Right lobe of liver (tissue), 6 donors: ENCODE data around the gene ZXDC. TPM values are rescaled to one million over a fixed set of nuclear protein-coding genes. Genes with fewer than 3 reads are reported as not detected.
A peak's percentile ranks its signal among the peaks of the same experiment; 100 is the strongest.

Experiments used
- ATAC-seq, 4 donors: fragments of 200-7000 bp; cut with Tn5 transposase; one replicate each; pipeline ENCODE4 v1.9.1; 2020; ENCODE audit warnings: mild to moderate bottlenecking in 4 of 4, moderate library complexity in 4 of 4
- DNase-seq, 3 donors: peaks; one replicate each; pipeline ENCODE4 v3.0.0-alpha.2; 2020
- H3K27ac ChIP-seq, 3 donors: fragments of 200-600 bp; one replicate each; pipeline ENCODE4 v1.8.0; 2022
- H3K27me3 ChIP-seq, 2 donors: fragments of 200-600 bp; one replicate each; pipeline ENCODE4 v1.8.0; 2022
- H3K36me3 ChIP-seq, 4 donors: fragments of 200-600 bp; sonication (generic) in 1 of 4; one replicate each; pipeline versions ENCODE4 v1.5.1 to v1.8.0; 2017 to 2022; ENCODE audit warnings: control low read depth in 1 of 4
- H3K4me1 ChIP-seq, 4 donors: fragments of 200-600 bp; sonication (generic) in 1 of 4; one replicate each; pipeline versions ENCODE4 v1.5.1 to v1.8.0; 2017 to 2022; ENCODE audit warnings: control low read depth in 1 of 4
- H3K4me3 ChIP-seq, 3 donors: fragments of 200-600 bp; one replicate each; pipeline ENCODE4 v1.8.0; 2022
- H3K9me3 ChIP-seq, 4 donors: fragments of 200-600 bp; sonication (generic) in 1 of 4; one replicate each; pipeline versions ENCODE4 v1.5.1 to v1.8.0; 2017 to 2022; ENCODE audit warnings: control low read depth in 1 of 4
- CTCF ChIP-seq, 4 donors: fragments of 200-600 bp in 3 of 4; fragments of 450-650 bp in 1 of 4; IDR thresholded peaks; one replicate each; pipeline versions ENCODE4 v1.5.1 to v1.8.0; 2016 to 2022; ENCODE audit warnings: antibody characterized with exemption in 4 of 4, mild to moderate bottlenecking in 2 of 4
- POLR2A ChIP-seq: fragments of 450-650 bp; IDR thresholded peaks from one replicate; pipeline ENCODE4 v1.6.1; 2017; ENCODE audit warnings: antibody characterized with exemption, mild to moderate bottlenecking
- WGBS: methylation state at CpG from one replicate; pipeline ENCODE4 v1.1.6; 2018; ENCODE audit warnings: low coverage, low lambda C conversion rate; ENCODE audit not compliant: insufficient coverage; ENCODE audit errors: missing lambda C conversion rate; 5-methylcytosine and 5-hydroxymethylcytosine counted together
- intact Hi-C, 2 donors: fragments of 100-400 bp; cut with DNase I; formaldehyde crosslinking; loops; one replicate each; pipeline versions ENCODE4 v1.11.2 to v1.14.1; 2022
- total RNA-seq, 6 experiments: library from RNA; depleted of rRNA in 2 of 6; stranded (reverse); fragments of >200 nt in 2 of 6; fragmentation: NEBNext Ultra II Directional in 3 of 6; extraction: Animal tissue kit (Norgen Biotek cat#: 25700) in 3 of 6; gene quantifications; one replicate each; pipeline versions ENCODE4 v1.1.0 to v1.2.4, GENCODE V29; 2016 to 2023
- donor health status: DM: no; HTN: yes; CAD: no.
- donor health status: DM: no; HTN: no; CAD: no.
- donor health status: DM: no; HTN: no; CAD: no.
- donor health status: DM: no; HTN: yes; CAD: no.
- donor health status: DM: no; HTN: yes; CAD: no.

ZXDC gene
- total RNA-seq, 6 experiments from 2014 or later, result 16.4 to 30.2 (median 24.0) TPM

- Histone ChIP-seq H3K27ac (no peak overlapping the region), H3K27me3 (no peaks in the 10 kb centered on the region), H3K4me1 (peaks cover 0 to 37% (median 4%) of the 10 kb centered on the region in 4 donors), H3K9me3 (no peaks in the 10 kb centered on the region), H3K36me3 (peaks cover 0 to 7% (median 0%) of the 10 kb centered on the region in 4 donors), H3K4me3 (no peak overlapping the region)
- DNase-seq (peak in 2 of 3 donors; percentile 16 to 40), ATAC-seq (no peak)
- TF ChIP-seq POLR2A, result no peak
- TF ChIP-seq CTCF (IDR thresholded peaks at IDR 0.05), result no peak
- no CpG with 5 or more reads among the region's 14 CpGs for WGBS
- intact Hi-C loops, result no loop called here
Observed at GRCh38 chr3:126483321-126483761, 7.7 kb upstream of the ZXDC start.

- H3K4me3 ChIP-seq, result no peak overlapping the region
- no peak for TF ChIP-seq POLR2A
- TF ChIP-seq CTCF (IDR thresholded peaks at IDR 0.05), result no peak
- H3K27me3 ChIP-seq, result no peaks in the 10 kb centered on the region
- WGBS, result 85% methylated on average over 10 of the region's 15 CpGs
- H3K27ac ChIP-seq, result no peak overlapping the region
- intact Hi-C loops, result no loop called here
- H3K36me3 ChIP-seq, result peaks cover 0 to under 1% (median 0%) of the 10 kb centered on the region in 4 donors
- H3K4me1 ChIP-seq, result peaks cover 0 to 37% (median 4%) of the 10 kb centered on the region in 4 donors
- no peaks in the 10 kb centered on the region for H3K9me3 ChIP-seq
- DNase-seq (peak in 2 of 3 donors; percentile 12 to 55), ATAC-seq (no peak)
Observed at GRCh38 chr3:126482503-126483255, 7.0 kb upstream of the ZXDC start.

- Histone ChIP-seq H3K4me3 (no peak overlapping the region), H3K36me3 (no peaks in the 10 kb centered on the region), H3K9me3 (no peaks in the 10 kb centered on the region), H3K27me3 (no peaks in the 10 kb centered on the region), H3K27ac (no peak overlapping the region), H3K4me1 (peaks cover 0 to 30% (median 4%) of the 10 kb centered on the region in 4 donors)
- ATAC-seq (peak; percentile 73 to 79 (median 76)), DNase-seq (peak; percentile 87 to 90 (median 89))
- intact Hi-C loops, result no loop called here
- TF ChIP-seq POLR2A, result no peak
- 44% methylated on average over 8 of the region's 16 CpGs for WGBS
Observed at GRCh38 chr3:126481808-126482502, 6.3 kb upstream of the ZXDC start.

- no peak for TF ChIP-seq POLR2A
- TF ChIP-seq CTCF (IDR thresholded peaks at IDR 0.05), result no peak
- Histone ChIP-seq H3K27me3 (no peaks in the 10 kb centered on the region), H3K4me1 (peaks cover 0 to 24% (median 4%) of the 10 kb centered on the region in 4 donors), H3K27ac (no peak overlapping the region), H3K4me3 (no peak overlapping the region), H3K36me3 (no peaks in the 10 kb centered on the region), H3K9me3 (no peaks in the 10 kb centered on the region)
- 37% methylated on average over 5 of the region's 8 CpGs for WGBS
- peak; percentile 3 to 33 (median 26) for ATAC-seq
- intact Hi-C loops, result no loop called here
- peak; percentile 71 to 87 (median 72) for DNase-seq
Observed at GRCh38 chr3:126480861-126481260, 5.2 kb upstream of the ZXDC start.

- Histone ChIP-seq H3K36me3 (no peaks in the 10 kb centered on the region), H3K4me1 (peaks cover 0 to 24% (median 4%) of the 10 kb centered on the region in 4 donors), H3K27me3 (no peaks in the 10 kb centered on the region), H3K9me3 (no peaks in the 10 kb centered on the region), H3K27ac (no peak overlapping the region), H3K4me3 (no peak overlapping the region)
- TF ChIP-seq POLR2A (no peak), CTCF (IDR thresholded peaks at IDR 0.05) (no peak)
- ATAC-seq, result no peak
- peak in 2 of 3 donors; percentile 15 to 52 for DNase-seq
- intact Hi-C loops, result no loop called here
- WGBS, result 100% methylated on average over 1 of the region's 5 CpGs
Observed at GRCh38 chr3:126480206-126480605, 4.5 kb upstream of the ZXDC start.
